Activated CD4-positive, alpha-beta T cell treated with anti-CD3 and anti-CD28 coated beads for 4 hours (primary cell): ENCODE measurements around the gene PTPRN2.

ENCODE experiments used
- DNase-seq, 2 donors: peaks; one replicate each; pipeline ENCODE4 v3.0.0-alpha.2; 2020

The PTPRN2 gene

GRCh38 chr7:157829491-157829890 lies 758.1 kb downstream of the PTPRN2 start:
- DNase-seq = no peak

DNA sequence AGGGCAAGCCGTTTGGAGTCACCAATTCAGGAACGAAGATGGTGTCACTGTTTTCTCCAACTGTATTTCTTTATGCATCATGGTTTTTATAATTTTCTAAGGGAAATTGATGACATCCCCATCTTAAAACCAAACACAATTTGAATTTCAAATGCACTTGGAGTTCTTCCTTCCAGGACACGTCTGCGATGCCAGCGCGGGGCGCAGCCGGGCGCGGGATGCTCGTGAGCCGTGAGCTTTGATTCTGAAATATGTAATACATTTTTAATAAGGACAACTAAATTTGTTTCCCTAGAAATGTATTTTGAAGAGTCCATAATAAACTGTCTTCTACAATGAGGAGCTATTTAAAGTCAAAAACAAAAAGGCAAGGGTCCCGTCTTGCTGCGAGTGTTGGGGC lies 758.7 kb downstream of the PTPRN2 start:
- DNase-seq = no peak

GRCh38 chr7:157828190-157828589 lies 759.4 kb downstream of the PTPRN2 start:
- no peak for DNase-seq

DNA sequence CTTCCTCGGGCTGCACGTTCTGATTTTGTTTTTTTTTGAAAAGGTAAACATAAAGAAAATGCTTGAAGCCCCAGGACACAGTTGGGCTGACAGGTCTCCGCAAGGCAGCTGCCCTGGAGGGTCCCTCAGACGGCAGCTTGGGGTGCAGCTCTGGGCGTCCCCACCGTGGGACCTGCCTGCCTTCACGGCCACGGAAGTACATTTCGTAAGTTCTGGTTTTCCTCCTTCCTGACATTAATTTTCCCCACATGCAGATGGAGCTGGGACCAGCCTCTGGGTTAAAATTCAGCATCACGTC lies 759.8 kb downstream of the PTPRN2 start:
- no peak for DNase-seq

DNA sequence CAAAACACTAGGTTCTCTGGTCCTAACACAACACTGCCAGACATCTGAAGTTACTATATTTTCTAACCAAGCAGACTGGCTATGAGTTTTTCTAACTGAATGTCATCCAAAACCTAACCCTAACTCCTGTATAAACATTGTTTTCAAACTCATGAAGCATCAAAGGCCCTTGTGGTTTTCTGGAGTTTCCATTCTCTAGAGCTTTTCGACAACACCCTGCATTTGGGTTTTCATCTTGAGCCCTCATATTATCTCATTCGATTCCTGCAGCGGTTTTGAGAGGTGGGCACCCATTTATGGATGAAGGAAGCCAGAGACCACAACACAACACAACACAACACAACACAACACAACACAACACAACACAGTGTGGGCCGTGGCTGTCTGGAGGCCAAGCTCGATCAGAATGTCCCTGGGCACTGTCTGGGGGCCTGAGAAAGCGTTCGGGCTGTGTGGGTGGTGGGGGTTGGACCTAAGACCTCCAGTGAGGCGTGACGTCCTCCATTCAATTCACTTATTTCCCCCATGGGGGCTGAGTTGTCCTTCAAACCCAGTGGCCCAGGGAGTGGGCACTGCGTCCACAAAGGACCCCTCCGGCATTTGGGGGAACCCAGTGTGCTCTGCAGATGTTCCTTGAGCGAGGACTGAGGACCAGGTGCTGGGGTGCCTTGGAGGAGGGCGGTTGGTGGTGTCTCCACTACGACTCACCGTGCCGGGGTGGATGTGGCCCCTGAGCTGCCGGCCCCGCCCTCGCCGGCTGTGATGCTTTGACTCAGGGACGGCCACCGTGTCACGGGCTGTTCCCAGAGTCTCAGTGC lies 760.4 kb downstream of the PTPRN2 start:
- DNase-seq = no peak

DNA sequence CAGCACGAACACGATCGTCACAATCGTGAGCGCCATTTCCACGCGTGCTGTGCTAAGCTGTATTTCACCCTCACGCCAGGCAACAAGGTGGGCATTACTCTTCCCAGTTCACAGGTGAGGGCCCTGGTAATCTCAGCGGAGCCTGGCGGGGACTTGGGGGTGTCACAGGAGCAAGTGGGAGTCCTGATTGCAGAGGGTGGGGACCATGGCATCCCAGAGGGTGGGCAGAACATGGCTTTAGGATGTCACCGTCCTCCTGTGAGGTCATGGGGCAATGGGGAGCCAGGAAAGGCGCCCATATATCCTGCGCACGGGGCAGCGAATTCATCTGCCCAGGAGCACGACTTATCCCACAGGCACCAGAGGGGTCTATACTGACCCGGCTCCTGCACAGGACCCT lies 761.1 kb downstream of the PTPRN2 start:
- DNase-seq = no peak

GRCh38 chr7:157825325-157825724 lies 762.3 kb downstream of the PTPRN2 start:
- DNase-seq = no peak

DNA sequence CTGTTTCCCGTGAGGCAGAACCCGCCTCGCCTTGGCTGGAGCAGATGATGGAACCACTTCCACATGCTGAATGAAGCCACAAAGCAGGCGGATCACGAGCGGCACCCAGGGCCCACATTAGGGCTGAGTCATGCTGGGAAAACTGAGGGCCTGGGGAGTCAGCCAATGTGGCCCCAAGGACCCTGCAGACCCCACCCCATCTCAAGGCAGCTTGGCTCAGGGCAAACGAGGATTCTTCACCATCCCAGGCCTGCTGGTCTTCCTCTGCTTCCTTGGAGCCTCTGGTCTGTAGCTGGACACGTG lies 762.9 kb downstream of the PTPRN2 start:
- no peak for DNase-seq

- no peak for DNase-seq
Observed at GRCh38 chr7:157824011-157824818, 763.4 kb downstream of the PTPRN2 start.

DNA sequence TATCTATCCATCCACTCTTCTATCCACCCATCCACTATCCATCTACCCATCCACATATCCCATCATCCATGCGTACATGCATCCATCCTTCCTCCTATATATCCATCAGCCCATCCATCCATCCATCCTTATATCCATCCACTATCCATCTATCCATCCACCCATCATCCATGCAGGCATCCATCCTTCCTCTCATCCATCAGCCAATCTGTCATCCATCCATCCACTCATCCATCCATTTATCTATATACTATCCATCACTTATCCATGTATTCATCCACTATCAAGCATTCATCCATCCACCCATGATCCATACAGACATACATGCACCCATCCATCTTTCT lies 765.0 kb downstream of the PTPRN2 start:
- no peak for DNase-seq

GRCh38 chr7:157821959-157822687 lies 765.5 kb downstream of the PTPRN2 start:
- no peak for DNase-seq

DNA sequence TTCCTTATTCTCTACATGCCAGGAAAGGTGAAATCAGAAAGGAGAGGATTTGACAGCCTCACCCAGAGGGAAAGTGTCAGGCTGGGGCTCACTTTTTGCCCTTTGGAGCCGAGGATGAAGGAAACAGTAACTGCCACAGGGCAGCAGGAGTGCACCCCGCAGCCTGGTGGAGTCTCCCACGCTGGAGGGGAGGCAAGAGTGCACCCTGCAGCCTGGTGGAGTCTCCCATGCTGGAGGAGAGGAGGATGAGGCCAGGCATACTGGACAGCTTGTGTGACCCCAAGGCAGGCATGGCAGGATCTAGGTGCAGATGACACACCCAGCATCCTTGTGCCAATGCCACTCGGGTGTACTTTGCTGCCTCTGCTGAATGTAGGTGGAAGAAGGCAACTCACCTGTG lies 766.8 kb downstream of the PTPRN2 start:
- no peak for DNase-seq

GRCh38 chr7:157819455-157819807 lies 768.2 kb downstream of the PTPRN2 start:
- DNase-seq = no peak

GRCh38 chr7:157818701-157819454 lies 768.7 kb downstream of the PTPRN2 start:
- DNase-seq = no peak

DNA sequence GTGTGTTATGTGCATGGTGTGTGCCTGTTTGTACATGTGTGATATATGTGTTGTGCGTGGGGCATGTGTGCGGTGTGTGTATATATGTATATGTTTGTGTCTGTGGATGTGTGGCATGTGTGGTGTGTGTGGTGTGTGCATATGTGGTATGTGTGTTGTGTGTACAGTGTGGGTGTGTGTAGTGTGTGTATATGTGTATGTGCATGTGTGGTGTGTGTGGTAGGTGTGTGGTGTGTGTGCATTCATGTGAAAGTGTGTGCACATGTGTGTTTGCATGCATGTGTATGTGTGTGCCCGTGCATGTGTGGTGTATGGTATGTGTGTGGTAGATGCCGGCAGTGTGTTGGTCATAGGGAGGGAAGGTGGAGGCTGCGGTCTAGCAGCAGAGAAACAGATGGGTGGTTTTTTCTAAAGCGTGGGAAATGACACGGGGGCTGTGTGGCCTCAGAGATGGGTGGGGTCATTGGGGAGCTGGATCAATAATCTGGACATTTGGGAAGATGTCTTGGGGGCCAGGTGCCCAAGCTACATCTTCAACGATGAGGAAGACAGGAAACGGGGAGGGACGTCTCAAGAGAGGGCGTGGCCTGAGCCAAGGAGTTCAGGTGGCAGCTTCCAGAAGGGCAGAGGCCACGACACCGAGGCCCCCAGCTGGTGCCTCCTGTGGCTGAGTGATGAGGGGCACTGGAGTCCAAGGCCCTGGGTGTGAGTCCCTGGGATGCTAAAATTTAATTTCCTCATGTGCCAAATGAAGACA lies 769.5 kb downstream of the PTPRN2 start:
- DNase-seq = no peak

GRCh38 chr7:157817433-157817832 lies 770.2 kb downstream of the PTPRN2 start:
- no peak for DNase-seq

- no peak for DNase-seq
Observed at GRCh38 chr7:157816526-157817250, 770.9 kb downstream of the PTPRN2 start.

DNA sequence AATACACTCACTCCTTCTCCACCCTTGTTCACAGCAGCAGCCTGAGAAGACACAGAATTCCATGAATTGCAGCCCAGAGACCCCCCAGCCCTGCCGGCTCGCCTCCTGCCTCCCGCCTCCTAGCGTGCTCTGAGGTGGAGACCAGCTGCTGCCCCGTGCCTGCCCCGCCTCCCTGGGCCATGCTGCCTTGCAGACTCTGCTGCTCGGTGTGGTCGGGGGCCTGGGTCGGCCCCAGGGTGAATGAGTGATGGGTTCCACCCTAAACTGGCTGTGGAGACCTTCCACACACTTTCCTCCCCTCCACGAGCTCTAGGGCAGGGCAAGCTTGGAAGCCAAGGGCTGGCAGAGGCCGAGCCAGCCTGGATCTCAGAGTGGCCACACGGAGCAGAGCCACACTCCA lies 771.5 kb downstream of the PTPRN2 start:
- no peak for DNase-seq

DNA sequence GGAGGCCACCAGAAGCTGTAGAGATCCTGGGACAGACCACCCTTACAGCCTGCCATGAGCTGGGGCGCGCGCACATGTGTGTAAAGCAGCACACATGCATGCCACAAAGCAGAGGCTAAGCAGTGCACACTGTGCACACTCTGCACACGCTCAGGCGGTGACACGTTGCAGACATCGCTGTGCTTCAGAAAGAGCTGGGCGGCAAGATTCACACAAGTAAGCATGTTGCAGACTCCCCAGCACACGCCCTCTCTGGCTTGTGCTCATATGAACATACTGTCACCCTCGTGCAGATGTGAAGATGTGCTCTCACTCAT lies 772.0 kb downstream of the PTPRN2 start:
- DNase-seq = no peak

GRCh38 chr7:157814931-157815705 lies 772.5 kb downstream of the PTPRN2 start:
- no peak for DNase-seq
